GM18508 (cell line): ENCODE measurements around the gene PRR3.

Experiments used
- ATAC-seq: cut with Tn5 transposase; IDR thresholded peaks from one replicate; pipeline ENCODE4 v1.9.1; 2021; ENCODE audit warnings: moderate number of reproducible peaks; ENCODE audit not compliant: insufficient read depth, unreplicated experiment

The PRR3 gene

DNA sequence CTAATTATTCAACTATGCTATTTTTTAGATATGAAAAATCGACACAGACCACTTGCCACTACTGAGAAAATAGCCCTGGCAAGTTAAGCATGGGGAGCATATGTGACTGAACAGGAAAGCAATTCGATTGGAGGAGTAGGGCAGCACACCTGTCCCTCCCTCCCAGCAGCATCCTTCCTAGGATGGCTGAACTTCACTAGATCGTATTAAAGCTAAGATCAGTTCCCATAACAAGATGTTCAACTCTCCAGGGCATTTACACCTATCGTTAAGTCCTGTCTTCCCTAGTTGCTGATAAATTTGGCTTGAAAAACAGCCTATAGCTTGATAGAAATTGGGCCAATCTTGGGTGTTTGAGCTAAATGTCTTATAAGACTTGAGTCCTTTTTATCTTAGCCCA is 53.0 kb downstream of the PRR3 start:
- no peak for ATAC-seq

DNA sequence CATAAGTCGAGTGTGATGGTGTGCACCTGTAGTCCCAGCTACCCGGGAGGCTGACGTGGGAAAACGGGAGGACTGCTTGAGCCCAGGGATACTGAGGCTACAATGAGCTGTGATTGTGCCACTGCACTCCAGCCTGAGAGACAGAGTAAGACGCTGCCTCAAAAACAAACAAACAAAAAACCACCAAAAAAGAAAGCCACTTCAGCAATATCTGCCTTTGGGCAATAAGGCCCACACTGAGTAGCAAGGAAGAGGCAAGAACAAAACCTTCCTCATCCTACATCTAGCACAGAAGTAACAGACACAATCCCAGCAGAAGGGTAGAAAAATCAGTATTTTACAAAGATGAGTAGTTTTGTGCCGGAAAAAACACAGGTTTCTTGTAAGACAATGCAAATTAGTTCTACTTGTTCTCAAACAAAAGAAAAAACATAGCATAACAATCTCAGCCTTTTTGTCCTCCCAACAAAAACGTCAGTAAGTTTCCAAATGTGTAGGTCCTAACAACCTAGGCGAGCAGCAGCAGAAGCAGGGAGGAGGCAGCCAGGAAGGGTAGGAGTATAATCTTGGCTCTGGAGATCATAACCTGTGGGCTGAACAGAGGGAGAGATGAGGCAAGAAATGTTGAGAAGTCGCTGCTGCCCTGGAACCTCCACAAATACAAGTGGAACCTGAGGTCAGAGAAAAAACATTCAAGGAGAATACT is 54.2 kb downstream of the PRR3 start:
- no peak for ATAC-seq

DNA sequence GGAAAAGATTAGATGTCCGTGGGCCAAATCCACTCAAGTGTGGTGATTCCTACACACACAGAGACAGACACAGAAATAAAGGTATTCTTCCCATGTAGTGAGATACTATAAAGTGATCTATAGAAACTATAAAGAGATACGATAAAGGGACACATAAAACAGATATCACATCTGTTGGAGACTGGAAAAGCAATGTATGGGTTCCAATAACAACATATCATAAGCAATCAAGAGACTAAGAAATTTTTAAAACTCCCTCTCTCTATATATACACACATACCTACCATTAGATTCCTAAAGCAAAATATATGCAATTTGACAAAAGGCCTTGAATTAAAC is 54.7 kb downstream of the PRR3 start:
- ATAC-seq: no peak

DNA sequence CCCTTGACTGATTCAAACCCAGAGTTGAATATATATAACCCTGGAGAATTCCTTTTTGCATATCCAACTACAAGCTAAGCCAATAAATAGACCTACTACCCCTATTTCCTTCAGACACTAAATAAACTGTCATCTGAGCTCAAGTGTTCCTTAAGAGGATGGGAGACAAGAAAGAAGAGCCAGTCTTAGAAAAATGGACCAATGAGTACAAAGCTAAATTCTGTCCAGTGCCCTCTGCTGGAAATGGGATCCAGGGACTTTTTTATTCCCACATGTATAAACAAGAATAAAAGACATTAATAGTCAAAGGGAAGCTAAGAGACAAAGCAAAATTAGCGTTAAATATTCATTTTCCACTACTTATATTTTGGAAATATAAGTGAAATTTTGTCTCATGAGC is 55.1 kb downstream of the PRR3 start:
- ATAC-seq: no peak

DNA sequence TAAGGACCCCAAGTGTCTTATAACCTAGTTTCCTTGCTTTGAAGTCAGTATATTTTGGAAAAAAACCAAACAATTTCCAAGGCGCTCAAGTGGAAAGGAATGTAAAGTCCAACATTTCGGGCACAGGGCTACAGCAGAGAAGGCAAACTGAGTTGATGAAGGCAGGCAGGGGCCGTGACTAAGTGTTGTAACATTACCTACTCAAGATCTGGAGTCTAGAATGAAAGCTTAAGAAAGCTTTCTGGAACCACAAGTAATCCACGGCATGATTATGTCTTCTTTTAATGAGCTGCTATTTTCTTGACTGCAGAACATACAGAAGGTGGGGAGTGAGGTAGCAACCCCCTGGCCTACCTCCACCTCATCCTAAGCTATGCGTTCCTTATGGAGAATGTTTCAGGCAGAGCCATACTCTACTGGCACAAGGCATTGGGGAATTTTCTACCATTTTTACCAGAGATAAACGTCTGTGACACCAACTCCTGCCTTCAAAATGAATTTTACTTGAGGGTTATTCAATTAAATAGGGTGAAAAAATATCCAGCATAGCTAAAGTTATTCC is 55.7 kb downstream of the PRR3 start:
- ATAC-seq: no peak
